HepG2 (cell line): Measurements from ENCODE around the gene TMX2. TPM values are rescaled to one million over a fixed set of nuclear protein-coding genes. Genes with fewer than 3 reads are reported as not detected.

Experiments used
- EP300 ChIP-seq, 3 experiments: sonication (generic) in 1 of 3; formaldehyde crosslinking in 1 of 3; IDR thresholded peaks; 2 replicates each; pipeline versions ENCODE4 v1.5.1 to v1.6.1; 2011 to 2020; ENCODE audit warnings: low read depth in 2 of 3, low read length in 2 of 3, borderline replicate concordance in 1 of 3, improper control_type of control experiment in 1 of 3, mild to moderate bottlenecking in 1 of 3, missing genetic modification reagents in 1 of 3, moderate library complexity in 1 of 3
- PTBP1 ChIP-seq: fragments of 200-400 bp; formaldehyde crosslinking; IDR thresholded peaks from 2 replicates; pipeline ENCODE4 v1.6.1; 2018; ENCODE audit warnings: low read length, low read depth; ENCODE audit not compliant: poor library complexity, severe bottlenecking
- RARG ChIP-seq: sonication (generic); formaldehyde crosslinking; IDR thresholded peaks from 2 replicates; pipeline ENCODE4 v1.4.0; 2020; ENCODE audit warnings: low read depth, mild to moderate bottlenecking, missing genetic modification reagents
- SSRP1 ChIP-seq: IDR thresholded peaks from 2 replicates; pipeline ENCODE4 v1.6.1; 2016; ENCODE audit warnings: control low read depth
- TAF15 ChIP-seq: fragments of 200-400 bp; formaldehyde crosslinking; IDR thresholded peaks from one replicate; pipeline ENCODE4 v1.6.1; 2018; ENCODE audit warnings: mild to moderate bottlenecking, low read depth, low read length; ENCODE audit not compliant: poor library complexity, severe bottlenecking
- ZNF24 ChIP-seq: fragments of 450-650 bp; IDR thresholded peaks from 2 replicates; pipeline ENCODE4 v1.6.1; 2017; ENCODE audit warnings: antibody characterized with exemption, mild to moderate bottlenecking
- ZNF343 ChIP-seq: sonication (generic); formaldehyde crosslinking; IDR thresholded peaks from 2 replicates; pipeline ENCODE4 v1.4.0; 2020; ENCODE audit warnings: mild to moderate bottlenecking, missing genetic modification reagents
- ZNF782 ChIP-seq: sonication (generic); formaldehyde crosslinking; IDR thresholded peaks from 2 replicates; pipeline ENCODE4 v1.4.0; 2020; ENCODE audit warnings: missing genetic modification reagents, mild to moderate bottlenecking, borderline replicate concordance
- polyA plus RNA-seq, 8 experiments: library from polyadenylated mRNA; depleted of rRNA in 3 of 8; stranded (reverse) in 7 of 8; unstranded in 1 of 8; fragments of >200 nt; fragmentation: Illumina TruSeq in 4 of 8; extraction: Trizol in 4 of 8; gene quantifications; 2 replicates each; pipeline versions ENCODE4 v1.2.1 to v1.2.3, GENCODE V29; 2011 to 2016; ENCODE audit warnings: low read depth in 4 of 8, missing spikeins in 1 of 8, mixed read lengths in 1 of 8; ENCODE audit not compliant: insufficient read depth in 1 of 8
- total RNA-seq, 5 experiments: library from RNA; depleted of rRNA; stranded (reverse); fragments of >200 nt; fragmentation: Illumina TruSeq; extraction: Trizol; gene quantifications; 2 replicates each; pipeline ENCODE4 v1.2.3, GENCODE V29; 2016; ENCODE audit warnings: low read depth in 1 of 5
- TF ChIP-seq, protein P1 (sequence below): sonication (generic); formaldehyde crosslinking; IDR thresholded peaks from 2 replicates; pipeline ENCODE4 v1.4.0; 2020; ENCODE audit warnings: mild to moderate bottlenecking, missing genetic modification reagents
- TF ChIP-seq, protein P2 (sequence below): sonication (generic); formaldehyde crosslinking; IDR thresholded peaks from 2 replicates; pipeline ENCODE4 v1.4.0; 2020; ENCODE audit warnings: missing genetic modification reagents, borderline replicate concordance
- TF ChIP-seq, protein P3 (sequence below): sonication (generic); formaldehyde crosslinking; IDR thresholded peaks from 2 replicates; pipeline ENCODE4 v1.5.0; 2020; ENCODE audit warnings: mild to moderate bottlenecking, low read depth, missing genetic modification reagents, borderline replicate concordance
- TF ChIP-seq, protein P4 (sequence below): sonication (generic); formaldehyde crosslinking; IDR thresholded peaks from 2 replicates; pipeline ENCODE4 v1.4.0; 2020; ENCODE audit warnings: missing genetic modification reagents, low read depth, mild to moderate bottlenecking, borderline replicate concordance
- TF ChIP-seq, protein P5 (sequence below): sonication (generic); formaldehyde crosslinking; IDR thresholded peaks from 2 replicates; pipeline ENCODE4 v1.8.0; 2023; ENCODE audit warnings: mild to moderate bottlenecking, missing genetic modification reagents

Gene TMX2
- total and polyA plus RNA-seq, 2 of the 13 experiments (the other 11 are each of a cell fraction or from before 2014, with no cell fraction given), result 84.5 to 129 TPM

DNA sequence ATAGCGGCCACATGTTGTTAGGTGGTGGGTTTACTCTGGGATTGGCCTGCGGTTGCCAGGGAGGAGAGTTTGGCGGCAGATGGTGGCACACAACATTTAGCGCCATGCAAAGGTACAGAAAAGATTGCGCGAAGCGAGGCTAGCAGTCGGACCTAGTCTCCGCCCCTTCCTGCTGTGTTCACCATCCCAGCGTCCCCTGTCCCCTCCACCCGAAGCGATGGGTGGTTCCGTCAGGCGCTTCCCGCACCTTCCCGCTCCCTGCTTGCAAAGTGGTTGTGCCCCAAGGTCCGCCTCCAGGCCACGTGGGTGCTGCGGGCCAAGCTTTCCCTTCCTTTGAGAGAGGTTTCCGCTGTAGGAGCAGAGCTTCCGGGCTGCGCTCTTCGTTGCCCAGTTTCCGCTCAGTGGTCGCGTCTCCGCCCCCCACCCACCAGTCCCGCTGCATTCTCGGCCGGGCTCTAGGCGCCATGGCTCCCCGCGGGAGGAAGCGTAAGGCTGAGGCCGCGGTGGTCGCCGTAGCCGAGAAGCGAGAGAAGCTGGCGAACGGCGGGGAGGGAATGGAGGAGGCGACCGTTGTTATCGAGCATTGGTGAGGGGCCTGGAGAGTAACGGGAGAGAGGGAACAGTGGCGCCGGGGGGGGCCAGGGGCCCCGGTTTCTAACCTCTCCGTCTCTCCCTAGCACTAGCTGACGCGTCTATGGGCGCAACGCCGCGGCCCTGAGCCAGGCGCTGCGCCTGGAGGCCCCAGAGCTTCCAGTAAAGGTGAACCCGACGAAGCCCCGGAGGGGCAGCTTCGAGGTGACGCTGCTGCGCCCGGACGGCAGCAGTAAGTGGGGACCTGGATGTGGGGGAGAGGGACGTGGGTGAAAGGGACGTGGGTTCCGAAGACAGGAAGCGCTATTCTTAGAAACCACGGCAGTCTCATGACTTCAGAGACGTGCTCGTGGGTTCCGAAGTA, 29.0 kb downstream of the TMX2 start, which contains the start of gene SELENOH (continued):
- TF ChIP-seq, protein P1, sequence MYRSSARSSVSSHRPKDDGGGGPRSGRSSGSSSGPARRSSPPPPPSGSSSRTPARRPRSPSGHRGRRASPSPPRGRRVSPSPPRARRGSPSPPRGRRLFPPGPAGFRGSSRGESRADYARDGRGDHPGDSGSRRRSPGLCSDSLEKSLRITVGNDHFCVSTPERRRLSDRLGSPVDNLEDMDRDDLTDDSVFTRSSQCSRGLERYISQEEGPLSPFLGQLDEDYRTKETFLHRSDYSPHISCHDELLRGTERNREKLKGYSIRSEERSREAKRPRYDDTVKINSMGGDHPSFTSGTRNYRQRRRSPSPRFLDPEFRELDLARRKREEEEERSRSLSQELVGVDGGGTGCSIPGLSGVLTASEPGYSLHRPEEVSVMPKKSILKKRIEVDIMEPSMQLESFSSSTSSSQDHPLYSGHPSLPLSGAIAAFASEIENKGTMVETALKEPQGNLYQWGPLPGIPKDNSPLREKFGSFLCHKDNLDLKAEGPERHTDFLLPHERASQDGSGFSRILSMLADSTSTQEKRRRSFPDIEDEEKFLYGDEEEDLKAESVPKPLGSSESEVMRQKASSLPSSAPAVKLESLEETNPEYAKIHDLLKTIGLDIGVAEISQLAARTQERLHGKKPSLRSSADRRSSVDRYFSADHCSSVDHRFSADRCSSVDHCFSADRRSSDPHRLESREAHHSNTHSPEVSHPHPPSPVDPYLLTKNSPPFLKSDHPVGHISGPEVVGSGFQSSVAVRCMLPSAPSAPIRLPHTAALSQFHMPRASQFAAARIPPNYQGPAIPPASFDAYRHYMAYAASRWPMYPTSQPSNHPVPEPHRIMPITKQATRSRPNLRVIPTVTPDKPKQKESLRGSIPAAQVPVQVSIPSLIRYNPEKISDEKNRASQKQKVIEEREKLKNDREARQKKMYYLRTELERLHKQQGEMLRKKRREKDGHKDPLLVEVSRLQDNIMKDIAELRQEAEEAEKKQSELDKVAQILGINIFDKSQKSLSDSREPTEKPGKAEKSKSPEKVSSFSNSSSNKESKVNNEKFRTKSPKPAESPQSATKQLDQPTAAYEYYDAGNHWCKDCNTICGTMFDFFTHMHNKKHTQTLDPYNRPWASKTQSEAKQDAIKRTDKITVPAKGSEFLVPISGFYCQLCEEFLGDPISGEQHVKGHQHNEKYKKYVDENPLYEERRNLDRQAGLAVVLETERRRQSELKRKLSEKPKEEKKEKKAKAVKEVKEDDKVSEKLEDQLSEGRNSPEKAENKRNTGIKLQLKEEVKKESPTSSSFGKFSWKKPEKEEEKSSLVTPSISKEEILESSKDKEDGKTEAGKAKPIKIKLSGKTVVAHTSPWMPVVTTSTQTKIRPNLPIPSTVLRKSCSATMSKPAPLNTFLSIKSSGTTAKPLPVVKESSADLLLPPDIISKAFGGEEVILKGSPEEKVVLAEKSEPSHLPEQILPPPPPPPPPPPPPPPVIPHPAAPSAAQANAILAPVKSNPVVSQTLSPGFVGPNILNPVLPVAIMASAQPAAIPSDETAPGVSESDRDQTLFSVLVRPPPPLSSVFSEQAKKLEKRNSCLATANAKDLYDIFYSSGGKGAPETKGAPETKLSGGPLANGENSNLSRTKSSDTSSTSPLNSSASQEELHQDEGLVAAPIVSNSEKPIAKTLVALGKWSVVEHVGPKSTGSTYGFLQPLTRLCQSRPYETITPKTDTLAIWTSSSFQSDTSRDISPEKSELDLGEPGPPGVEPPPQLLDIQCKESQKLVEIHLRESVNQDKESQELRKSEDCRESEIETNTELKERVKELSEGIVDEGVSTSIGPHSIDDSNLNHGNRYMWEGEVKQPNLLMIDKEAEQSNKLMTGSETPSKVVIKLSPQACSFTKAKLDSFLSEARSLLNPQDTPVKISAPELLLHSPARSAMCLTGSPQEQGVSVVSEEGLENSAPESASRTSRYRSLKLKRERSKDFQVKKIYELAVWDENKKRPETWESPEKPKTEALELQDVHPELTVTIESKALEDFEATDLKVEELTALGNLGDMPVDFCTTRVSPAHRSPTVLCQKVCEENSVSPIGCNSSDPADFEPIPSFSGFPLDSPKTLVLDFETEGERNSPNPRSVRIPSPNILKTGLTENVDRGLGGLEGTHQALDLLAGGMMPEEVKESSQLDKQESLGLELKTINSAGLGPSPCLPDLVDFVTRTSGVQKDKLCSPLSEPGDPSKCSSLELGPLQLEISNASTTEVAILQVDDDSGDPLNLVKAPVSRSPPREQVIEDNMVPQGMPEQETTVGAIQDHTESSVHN, result no peak
- no peak for TF ChIP-seq EP300 (IDR thresholded peaks at IDR 0.05; ENCODE audit: low read depth in 2 of 2, low read length in 2 of 2)
- no peak for TF ChIP-seq EP300 (CRISPR knock-in tag; IDR thresholded peaks at IDR 0.05; ENCODE audit: borderline replicate concordance)
- TF ChIP-seq, protein P2, sequence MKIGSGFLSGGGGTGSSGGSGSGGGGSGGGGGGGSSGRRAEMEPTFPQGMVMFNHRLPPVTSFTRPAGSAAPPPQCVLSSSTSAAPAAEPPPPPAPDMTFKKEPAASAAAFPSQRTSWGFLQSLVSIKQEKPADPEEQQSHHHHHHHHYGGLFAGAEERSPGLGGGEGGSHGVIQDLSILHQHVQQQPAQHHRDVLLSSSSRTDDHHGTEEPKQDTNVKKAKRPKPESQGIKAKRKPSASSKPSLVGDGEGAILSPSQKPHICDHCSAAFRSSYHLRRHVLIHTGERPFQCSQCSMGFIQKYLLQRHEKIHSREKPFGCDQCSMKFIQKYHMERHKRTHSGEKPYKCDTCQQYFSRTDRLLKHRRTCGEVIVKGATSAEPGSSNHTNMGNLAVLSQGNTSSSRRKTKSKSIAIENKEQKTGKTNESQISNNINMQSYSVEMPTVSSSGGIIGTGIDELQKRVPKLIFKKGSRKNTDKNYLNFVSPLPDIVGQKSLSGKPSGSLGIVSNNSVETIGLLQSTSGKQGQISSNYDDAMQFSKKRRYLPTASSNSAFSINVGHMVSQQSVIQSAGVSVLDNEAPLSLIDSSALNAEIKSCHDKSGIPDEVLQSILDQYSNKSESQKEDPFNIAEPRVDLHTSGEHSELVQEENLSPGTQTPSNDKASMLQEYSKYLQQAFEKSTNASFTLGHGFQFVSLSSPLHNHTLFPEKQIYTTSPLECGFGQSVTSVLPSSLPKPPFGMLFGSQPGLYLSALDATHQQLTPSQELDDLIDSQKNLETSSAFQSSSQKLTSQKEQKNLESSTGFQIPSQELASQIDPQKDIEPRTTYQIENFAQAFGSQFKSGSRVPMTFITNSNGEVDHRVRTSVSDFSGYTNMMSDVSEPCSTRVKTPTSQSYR (CRISPR knock-in tag), result peak; percentile 64; the same call in 1 of the 2 replicates
- no peak for TF ChIP-seq ZNF343 (CRISPR knock-in tag)
- TF ChIP-seq, protein P3, sequence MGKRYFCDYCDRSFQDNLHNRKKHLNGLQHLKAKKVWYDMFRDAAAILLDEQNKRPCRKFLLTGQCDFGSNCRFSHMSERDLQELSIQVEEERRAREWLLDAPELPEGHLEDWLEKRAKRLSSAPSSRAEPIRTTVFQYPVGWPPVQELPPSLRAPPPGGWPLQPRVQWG (CRISPR knock-in tag), result no peak
- peak; percentile 52 for TF ChIP-seq TAF15
- no peak for TF ChIP-seq ZNF24
- no peak for TF ChIP-seq PTBP1
- TF ChIP-seq RARG (CRISPR knock-in tag), result no peak
- TF ChIP-seq SSRP1 (CRISPR knock-in tag), result no peak; the same call in 1 of the 2 replicates
- no peak for TF ChIP-seq ZNF782 (CRISPR knock-in tag)
- TF ChIP-seq, protein P4, sequence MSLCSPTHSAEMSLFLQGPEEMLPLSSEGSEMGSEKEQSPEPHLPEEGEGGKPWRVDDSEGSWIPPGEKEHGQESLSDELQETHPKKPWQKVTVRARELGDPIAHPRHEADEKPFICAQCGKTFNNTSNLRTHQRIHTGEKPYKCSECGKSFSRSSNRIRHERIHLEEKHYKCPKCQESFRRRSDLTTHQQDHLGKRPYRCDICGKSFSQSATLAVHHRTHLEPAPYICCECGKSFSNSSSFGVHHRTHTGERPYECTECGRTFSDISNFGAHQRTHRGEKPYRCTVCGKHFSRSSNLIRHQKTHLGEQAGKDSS (CRISPR knock-in tag), result 0 out of 2 replicates have a peak, but pooled peaks have one; percentile 61
- TF ChIP-seq, protein P5, sequence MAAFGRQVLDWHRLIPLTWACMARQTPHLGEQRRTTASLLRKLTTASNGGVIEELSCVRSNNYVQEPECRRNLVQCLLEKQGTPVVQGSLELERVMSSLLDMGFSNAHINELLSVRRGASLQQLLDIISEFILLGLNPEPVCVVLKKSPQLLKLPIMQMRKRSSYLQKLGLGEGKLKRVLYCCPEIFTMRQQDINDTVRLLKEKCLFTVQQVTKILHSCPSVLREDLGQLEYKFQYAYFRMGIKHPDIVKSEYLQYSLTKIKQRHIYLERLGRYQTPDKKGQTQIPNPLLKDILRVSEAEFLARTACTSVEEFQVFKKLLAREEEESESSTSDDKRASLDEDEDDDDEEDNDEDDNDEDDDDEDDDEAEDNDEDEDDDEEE (CRISPR knock-in tag), result peak; percentile 58
